Neural crest cell (in vitro differentiated cells): ENCODE measurements around the gene TKTL2. TPM values are rescaled to one million over a fixed set of nuclear protein-coding genes. Genes with fewer than 3 reads are reported as not detected.
"Not testable (repeated sequence)": the region's sequence is repeated elsewhere in the genome, so short reads cannot be mapped to it uniquely, and the experiment has no call there.

Source experiments
- DNase-seq: peaks from one replicate; pipeline ENCODE4 v3.0.0; 2021; ENCODE audit warnings: low read depth, mixed read lengths, low spot score
- H3K27ac Mint-ChIP-seq: one replicate; pipeline ENCODE4 v1.8.0; 2021; ENCODE audit warnings: mild to moderate bottlenecking, mixed read lengths; ENCODE audit not compliant: unreplicated experiment
- H3K27me3 Mint-ChIP-seq: 2 replicates; pipeline ENCODE4 v1.8.0; 2021; ENCODE audit warnings: low read depth, mild to moderate bottlenecking, mixed read lengths
- H3K36me3 Mint-ChIP-seq: 2 replicates; pipeline ENCODE4 v1.8.0; 2021; ENCODE audit warnings: low read depth, mild to moderate bottlenecking, mixed read lengths
- H3K4me1 Mint-ChIP-seq: 2 replicates; pipeline ENCODE4 v1.8.0; 2021; ENCODE audit warnings: mixed read lengths
- H3K4me3 Mint-ChIP-seq: one replicate; pipeline ENCODE4 v1.8.0; 2021; ENCODE audit warnings: mild to moderate bottlenecking, mixed read lengths
- H3K9me3 Mint-ChIP-seq: 2 replicates; pipeline ENCODE4 v1.8.0; 2021; ENCODE audit warnings: mixed read lengths
- CTCF ChIP-seq: fragments of 200-600 bp; sonication (generic); conservative IDR thresholded peaks from 2 replicates; pipeline ENCODE4 v1.5.0; 2021; ENCODE audit warnings: antibody characterized with exemption, mild to moderate bottlenecking
- total RNA-seq: library from RNA; stranded (reverse); gene quantifications from 2 replicates; pipeline ENCODE4 v1.2.1, GENCODE V29; 2021

The TKTL2 gene
- total RNA-seq, 1 donor from 2014 or later, result not detected

GRCh38 chr4:163447481-163447880 lies 26.1 kb downstream of the TKTL2 start:
- no peak for DNase-seq
- Mint-ChIP-seq H3K36me3 (no peaks in the 10 kb centered on the region), H3K27ac (no peak overlapping the region), H3K4me1 (no peaks in the 10 kb centered on the region), H3K27me3 (no peaks in the 10 kb centered on the region), H3K9me3 (peaks cover under 1% of the 10 kb centered on the region), H3K4me3 (no peak overlapping the region)
- no peak for TF ChIP-seq CTCF

DNA sequence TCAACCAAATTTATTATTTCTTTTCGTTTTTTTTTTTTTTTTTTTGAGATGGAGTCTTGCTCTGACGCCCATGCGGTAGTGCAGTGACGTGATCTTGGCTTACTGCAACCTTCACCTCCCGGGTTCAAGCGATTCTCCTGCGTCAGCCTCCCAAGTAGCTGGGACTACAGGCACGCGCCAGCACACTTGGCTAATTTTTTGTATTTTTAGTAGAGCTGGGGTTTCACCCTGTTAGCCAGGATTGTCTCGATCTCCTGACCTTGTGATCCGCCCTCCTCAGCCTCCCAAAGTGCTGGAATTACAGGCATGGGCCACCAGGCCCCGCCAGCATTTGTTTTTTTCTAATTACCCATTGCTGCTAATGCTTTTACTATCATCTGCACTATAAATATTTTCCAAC lies 26.5 kb downstream of the TKTL2 start:
- not testable (repeated sequence) for H3K36me3 Mint-ChIP-seq, H3K4me3 Mint-ChIP-seq, H3K27ac Mint-ChIP-seq, H3K4me1 Mint-ChIP-seq, H3K27me3 Mint-ChIP-seq, DNase-seq, H3K9me3 Mint-ChIP-seq

DNA sequence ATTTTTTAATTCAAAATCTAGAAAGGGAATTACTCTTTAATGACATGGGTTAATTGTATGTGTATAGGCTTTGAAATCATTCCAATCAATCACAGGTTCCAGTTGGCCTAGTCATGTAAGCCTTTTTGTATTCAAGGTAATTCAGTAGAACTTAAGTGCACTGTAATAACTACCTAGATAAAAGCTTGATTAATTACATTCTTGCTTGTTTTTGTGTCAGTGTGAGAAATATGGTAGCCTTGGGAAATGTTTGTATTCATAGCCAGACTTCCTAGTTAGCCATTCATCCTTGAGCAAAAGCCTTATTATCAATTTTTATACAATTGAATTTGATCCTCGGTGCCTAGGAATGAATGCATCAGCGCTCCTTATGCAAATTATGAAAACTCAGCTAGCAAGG lies 33.5 kb downstream of the TKTL2 start:
- TF ChIP-seq CTCF, result no peak
- no peaks in the 10 kb centered on the region for H3K9me3 Mint-ChIP-seq
- no peaks in the 10 kb centered on the region for H3K27me3 Mint-ChIP-seq
- no peak for DNase-seq
- no peak overlapping the region for H3K4me3 Mint-ChIP-seq
- no peaks in the 10 kb centered on the region for H3K4me1 Mint-ChIP-seq
- H3K27ac Mint-ChIP-seq, result no peak overlapping the region
- no peaks in the 10 kb centered on the region for H3K36me3 Mint-ChIP-seq

Other genes starting within 250 kb of the TKTL2 start
- 0.41 and 0.49 TPM in 2 replicates for gene NPY1R, start 141.2 kb downstream of the TKTL2 start, total RNA-seq
- 0.12 and 0.20 TPM in 2 replicates for gene NPY5R, start 129.9 kb downstream of the TKTL2 start, total RNA-seq
- 43.9 and 48.1 TPM in 2 replicates for gene TMA16, start 20.9 kb upstream of the TKTL2 start, total RNA-seq